HCT116 (cell line): ENCODE data around the gene ACSL4. TPM values are rescaled to one million over a fixed set of nuclear protein-coding genes. Genes with fewer than 3 reads are reported as not detected.

Experiments
- ATAC-seq: fragments of 200-7000 bp; cut with Tn5 transposase; 2 replicates; pipeline ENCODE4 v1.9.1; 2020; ENCODE audit warnings: mild to moderate bottlenecking, moderate library complexity
- BruUV-seq: library from RNA; stranded (reverse); fragments of 400-500 nt; replicated peaks from 2 replicates; lab custom pipeline; 2021; lab: Mats Ljungman, UMichigan
- CTCF ChIA-PET: fragments of 300-600 bp; sonication (Branson Sonifier 250); formaldehyde crosslinking; loops from one replicate; lab custom pipeline; 2021; ENCODE audit warnings: antibody characterized with exemption; lab: Charles Lee
- POLR2A ChIA-PET: fragments of 300-600, 350-600 bp; sonication (Branson Sonifier 250); formaldehyde crosslinking; loops from one replicate; lab custom pipeline; 2021; ENCODE audit warnings: antibody characterized with exemption; lab: Charles Lee
- RAD21 ChIA-PET, 2 experiments: fragments of 300-600 bp; sonication (Branson Sonifier 250); formaldehyde crosslinking; loops; one replicate each; lab custom pipeline; 2023; ENCODE audit warnings: low total read pairs in 2 of 2; ENCODE audit not compliant: uncharacterized antibody in 2 of 2, unreplicated experiment in 2 of 2, low non-redundant PET in 1 of 2; lab: Charles Lee
- DNase-seq: peaks from one replicate; pipeline ENCODE4 v3.0.0-alpha.2; 2010; ENCODE audit warnings: low read depth, low spot score
- H2AFZ ChIP-seq: fragments of 200-600 bp; shearing (Covaris generic), sonication (generic); 2 replicates; pipeline ENCODE4 v1.6.1; 2017; ENCODE audit warnings: low read depth, mixed run types, mixed read lengths, antibody characterized with exemption, low read length; ENCODE audit not compliant: poor library complexity, severe bottlenecking
- H3K27ac ChIP-seq: 2 replicates; pipeline ENCODE4 v1.5.1; 2012; ENCODE audit warnings: low read depth, low read length
- H3K27me3 ChIP-seq: fragments of 200-600 bp; sonication (generic); 2 replicates; pipeline ENCODE4 v1.6.1; 2016; ENCODE audit warnings: mixed run types, low read length, mixed read lengths; ENCODE audit not compliant: insufficient read depth
- H3K36me3 ChIP-seq, 2 experiments: fragments of 200-500 bp in 1 of 2; fragments of 200-600 bp in 1 of 2; sonication (Bioruptor generic) in 1 of 2; sonication (generic) in 1 of 2; 2 replicates each; pipeline versions ENCODE4 v1.5.1 to v1.6.1; 2014 to 2016; ENCODE audit warnings: low read length in 2 of 2, inconsistent platforms in 1 of 2, mixed read lengths in 1 of 2, mixed run types in 1 of 2; ENCODE audit not compliant: insufficient read depth in 2 of 2, control insufficient read depth in 1 of 2
- H3K4me1 ChIP-seq, 2 experiments: fragments of 200-600 bp in 1 of 2; sonication (generic) in 1 of 2; 2 replicates each; pipeline versions ENCODE4 v1.5.1 to v1.6.1; 2012 to 2017; ENCODE audit warnings: low read length in 2 of 2, inconsistent platforms in 1 of 2, mild to moderate bottlenecking in 1 of 2, mixed read lengths in 1 of 2, mixed run types in 1 of 2, moderate library complexity in 1 of 2; ENCODE audit not compliant: insufficient read depth in 2 of 2, control insufficient read depth in 1 of 2
- H3K4me2 ChIP-seq: fragments of 200-600 bp; sonication (generic); 2 replicates; pipeline ENCODE4 v1.6.1; 2017; ENCODE audit warnings: mixed run types, low read length, mixed read lengths
- H3K4me3 ChIP-seq, 2 experiments: fragments of 200-600 bp in 1 of 2; sonication (generic) in 1 of 2; replicated peaks in 1 of 2; 2 replicates each; pipeline ENCODE4 v1.5.1; 2011 to 2016; ENCODE audit warnings: low read length in 2 of 2, control low read depth in 1 of 2, low read depth in 1 of 2, mild to moderate bottlenecking in 1 of 2, mixed read lengths in 1 of 2, mixed run types in 1 of 2
- H3K79me2 ChIP-seq: fragments of 200-600 bp; sonication (generic); 2 replicates; pipeline ENCODE4 v1.6.1; 2017; ENCODE audit warnings: mild to moderate bottlenecking, mixed run types, low read length, moderate library complexity, mixed read lengths; ENCODE audit not compliant: insufficient read depth
- H3K9ac ChIP-seq: fragments of 200-600 bp; sonication (generic); 2 replicates; pipeline ENCODE4 v1.6.1; 2016; ENCODE audit warnings: low read length, mixed read lengths
- H3K9me2 ChIP-seq: fragments of 200-600 bp; sonication (generic), shearing (Covaris generic); 2 replicates; pipeline ENCODE4 v1.6.1; 2017; ENCODE audit warnings: mixed run types, mild to moderate bottlenecking, moderate library complexity; ENCODE audit not compliant: insufficient read depth
- H3K9me3 ChIP-seq, 2 experiments: fragments of 200-500 bp in 1 of 2; fragments of 200-600 bp in 1 of 2; sonication (Bioruptor generic) in 1 of 2; sonication (generic) in 1 of 2; 2 replicates each; pipeline ENCODE4 v1.6.1; 2014 to 2017; ENCODE audit warnings: low read length in 2 of 2, mixed read lengths in 2 of 2, inconsistent platforms in 1 of 2, low read depth in 1 of 2, mild to moderate bottlenecking in 1 of 2, mixed run types in 1 of 2, moderate library complexity in 1 of 2; ENCODE audit not compliant: control insufficient read depth in 1 of 2, insufficient read depth in 1 of 2
- H4K20me1 ChIP-seq: fragments of 200-600 bp; sonication (generic), shearing (Covaris generic); 2 replicates; pipeline ENCODE4 v1.6.1; 2017; ENCODE audit warnings: mixed run types, mild to moderate bottlenecking, moderate library complexity; ENCODE audit not compliant: insufficient read depth
- CBX3 ChIP-seq: IDR thresholded peaks from 2 replicates; pipeline ENCODE4 v1.6.1; 2012; ENCODE audit warnings: low read depth
- CTCF ChIP-seq, 3 experiments: fragments of 200-600 bp in 1 of 3; sonication (generic) in 1 of 3; IDR thresholded peaks in 2 of 3; conservative IDR thresholded peaks in 1 of 3; 2 replicates each; pipeline ENCODE4 v1.5.1; 2012 to 2017; ENCODE audit warnings: low read depth in 2 of 3, low read length in 2 of 3, antibody characterized with exemption in 1 of 3, borderline replicate concordance in 1 of 3, control low read depth in 1 of 3, mild to moderate bottlenecking in 1 of 3, mixed read lengths in 1 of 3, mixed run types in 1 of 3, moderate library complexity in 1 of 3; ENCODE audit not compliant: insufficient read depth in 1 of 3
- EGR1 ChIP-seq: IDR thresholded peaks from 2 replicates; pipeline ENCODE4 v1.6.1; 2012; ENCODE audit warnings: low read depth
- EZH2 ChIP-seq: fragments of 200-600 bp; sonication (generic); IDR thresholded peaks from 2 replicates; pipeline ENCODE4 v1.6.1; 2017; ENCODE audit warnings: antibody characterized with exemption, mixed run types
- JUND ChIP-seq: IDR thresholded peaks from 2 replicates; pipeline ENCODE4 v1.6.1; 2012
- MAX ChIP-seq: IDR thresholded peaks from 2 replicates; pipeline ENCODE4 v1.6.1; 2012
- POLR2A ChIP-seq: IDR thresholded peaks from 2 replicates; pipeline ENCODE4 v1.7.0; 2011; ENCODE audit warnings: borderline replicate concordance; ENCODE audit not compliant: insufficient read depth, insufficient read length; ENCODE audit errors: extremely low read depth
- RAD21 ChIP-seq: IDR thresholded peaks from 2 replicates; pipeline ENCODE4 v1.6.1; 2012; ENCODE audit warnings: low read depth, mild to moderate bottlenecking
- SIN3A ChIP-seq: IDR thresholded peaks from 2 replicates; pipeline ENCODE4 v1.6.1; 2012; ENCODE audit warnings: low read depth
- SP1 ChIP-seq: IDR thresholded peaks from 2 replicates; pipeline ENCODE4 v1.6.1; 2012; ENCODE audit warnings: low read depth
- YY1 ChIP-seq: IDR thresholded peaks from 2 replicates; pipeline ENCODE4 v1.6.1; 2011; ENCODE audit warnings: low read length, low read depth, moderate library complexity, mild to moderate bottlenecking; ENCODE audit not compliant: insufficient replicate concordance; ENCODE audit errors: extremely low read depth
- ZBTB33 ChIP-seq: IDR thresholded peaks from 2 replicates; pipeline ENCODE4 v1.6.1; 2011; ENCODE audit warnings: mild to moderate bottlenecking, low read length, moderate library complexity; ENCODE audit not compliant: insufficient replicate concordance; ENCODE audit errors: extremely low read depth
- ZFX ChIP-seq: fragments of 450-650 bp; IDR thresholded peaks from 2 replicates; pipeline ENCODE4 v1.6.1; 2017
- intact Hi-C: fragments of 100-400 bp; cut with micrococcal nuclease; formaldehyde crosslinking; loops from 2 replicates; pipeline ENCODE4 v1.10.0; 2022
- total RNA-seq: library from RNA; stranded (reverse); gene quantifications from one replicate; pipeline ENCODE4 v1.2.1, GENCODE V29; 2021; ENCODE audit not compliant: unreplicated experiment

Gene ACSL4
- total RNA-seq, 1 experiment from 2014 or later: 50.5 TPM

GRCh38 chrX:109697855-109698254, 35.2 kb downstream of the ACSL4 start:
- no peaks in the 10 kb centered on the region for H3K27me3 ChIP-seq
- H3K9ac ChIP-seq: no peak overlapping the region
- DNase-seq (no peak), ATAC-seq (no peak)
- POLR2A ChIA-PET: no interaction called here
- H3K9me2 ChIP-seq: no peaks in the 10 kb centered on the region
- TF ChIP-seq RAD21: no peak
- no peak for TF ChIP-seq YY1
- TF ChIP-seq ZFX: no peak
- no peak for TF ChIP-seq EZH2
- no peak for TF ChIP-seq POLR2A
- TF ChIP-seq EGR1: no peak
- TF ChIP-seq CTCF (IDR thresholded peaks at IDR 0.05 in 2 of 3, conservative IDR thresholded peaks at IDR 0.05 in 1 of 3; ENCODE audit: borderline replicate concordance in 1 of 3, insufficient read depth in 1 of 3, low read depth in 2 of 3, low read length in 2 of 3): no peak
- TF ChIP-seq JUND: no peak
- TF ChIP-seq ZBTB33: no peak
- no peak for TF ChIP-seq SP1
- no peak for TF ChIP-seq MAX
- TF ChIP-seq CBX3: no peak
- no peak for TF ChIP-seq SIN3A
- CTCF ChIA-PET: no interaction called here
- H3K27ac ChIP-seq: no peak overlapping the region
- no peak overlapping the region for H2AFZ ChIP-seq
- H3K4me2 ChIP-seq: no peak overlapping the region
- no peaks in the 10 kb centered on the region for H3K4me1 ChIP-seq
- H3K36me3 ChIP-seq: no peaks in the 10 kb centered on the region
- H3K9me3 ChIP-seq: no peaks in the 10 kb centered on the region
- intact Hi-C loops: no loop called here
- no peaks in the 10 kb centered on the region for H4K20me1 ChIP-seq
- BruUV-seq: no TSS peak
- H3K79me2 ChIP-seq: peaks cover 18% of the 10 kb centered on the region
- RAD21 ChIA-PET: no interaction called here
- H3K4me3 ChIP-seq: no peak overlapping the region
